Bronchial epithelial cell (primary cell): ENCODE results near the gene VAPA. TPM values are rescaled to one million over a fixed set of nuclear protein-coding genes. Genes with fewer than 3 reads are reported as not detected.

Experiments used
- DNase-seq: peaks from one replicate; pipeline ENCODE4 v3.0.0-alpha.2; 2010; ENCODE audit warnings: low read depth
- FAIRE-seq: peaks from 2 replicates; lab custom pipeline; 2011; peaks lifted over from hg19 to GRCh38; lab: Jason Lieb, UNC
- H3K27me3 ChIP-seq: 2 replicates; pipeline ENCODE4 v1.5.1; 2011; ENCODE audit warnings: low read length; ENCODE audit not compliant: control insufficient read depth, insufficient read depth
- H3K36me3 ChIP-seq: 2 replicates; pipeline ENCODE4 v1.5.1; 2011; ENCODE audit warnings: low read length; ENCODE audit not compliant: control insufficient read depth, insufficient read depth
- H3K4me3 ChIP-seq: 2 replicates; pipeline ENCODE4 v1.5.1; 2011; ENCODE audit warnings: mild to moderate bottlenecking, low read depth, low read length, control low read depth
- total RNA-seq: library from RNA; depleted of rRNA; stranded (reverse); fragments of >200 nt; gene quantifications from 2 replicates; pipeline ENCODE4 v1.2.1, GENCODE V29; 2014
- TF ChIP-seq, protein P1 (sequence below): IDR thresholded peaks from 2 replicates; pipeline ENCODE4 v1.5.1; 2011; ENCODE audit warnings: mild to moderate bottlenecking, moderate library complexity, low read length, control low read depth, inconsistent platforms; ENCODE audit not compliant: insufficient read depth, severe bottlenecking

VAPA gene
- total RNA-seq, 1 donor from 2014 or later, result 356 TPM

- TF ChIP-seq, protein P1, sequence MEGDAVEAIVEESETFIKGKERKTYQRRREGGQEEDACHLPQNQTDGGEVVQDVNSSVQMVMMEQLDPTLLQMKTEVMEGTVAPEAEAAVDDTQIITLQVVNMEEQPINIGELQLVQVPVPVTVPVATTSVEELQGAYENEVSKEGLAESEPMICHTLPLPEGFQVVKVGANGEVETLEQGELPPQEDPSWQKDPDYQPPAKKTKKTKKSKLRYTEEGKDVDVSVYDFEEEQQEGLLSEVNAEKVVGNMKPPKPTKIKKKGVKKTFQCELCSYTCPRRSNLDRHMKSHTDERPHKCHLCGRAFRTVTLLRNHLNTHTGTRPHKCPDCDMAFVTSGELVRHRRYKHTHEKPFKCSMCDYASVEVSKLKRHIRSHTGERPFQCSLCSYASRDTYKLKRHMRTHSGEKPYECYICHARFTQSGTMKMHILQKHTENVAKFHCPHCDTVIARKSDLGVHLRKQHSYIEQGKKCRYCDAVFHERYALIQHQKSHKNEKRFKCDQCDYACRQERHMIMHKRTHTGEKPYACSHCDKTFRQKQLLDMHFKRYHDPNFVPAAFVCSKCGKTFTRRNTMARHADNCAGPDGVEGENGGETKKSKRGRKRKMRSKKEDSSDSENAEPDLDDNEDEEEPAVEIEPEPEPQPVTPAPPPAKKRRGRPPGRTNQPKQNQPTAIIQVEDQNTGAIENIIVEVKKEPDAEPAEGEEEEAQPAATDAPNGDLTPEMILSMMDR, result no peak
- Histone ChIP-seq H3K36me3 (no peaks in the 10 kb centered on the region), H3K27me3 (no peaks in the 10 kb centered on the region), H3K4me3 (no peak overlapping the region)
- FAIRE-seq (no peak), DNase-seq (no peak)
Measured at GRCh38 chr18:9974279-9974915, 60.6 kb downstream of the VAPA start.

DNA sequence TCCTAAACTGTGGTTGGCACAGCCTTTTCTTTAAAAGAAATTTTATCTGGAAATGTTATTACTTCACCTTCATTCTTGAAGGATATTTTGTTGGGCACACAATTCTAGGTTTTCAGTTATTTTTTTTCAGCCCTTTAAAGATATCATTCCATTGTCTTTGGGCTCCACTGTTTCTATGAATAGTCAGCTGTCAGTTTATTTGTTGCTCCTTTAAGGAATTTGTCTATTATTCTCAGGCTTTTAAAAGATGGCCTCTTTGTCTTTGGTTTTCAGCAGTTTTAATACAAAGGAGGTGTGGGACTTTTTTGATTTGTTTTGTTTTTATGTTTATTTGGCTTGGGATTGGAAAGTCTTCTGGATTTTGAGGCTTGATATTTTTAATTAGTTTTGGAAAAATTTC lies 61.8 kb downstream of the VAPA start:
- Histone ChIP-seq H3K4me3 (no peak overlapping the region), H3K36me3 (no peaks in the 10 kb centered on the region), H3K27me3 (no peaks in the 10 kb centered on the region)
- TF ChIP-seq, protein P1, result no peak
- no peak for DNase-seq
- FAIRE-seq, result no peak

DNA sequence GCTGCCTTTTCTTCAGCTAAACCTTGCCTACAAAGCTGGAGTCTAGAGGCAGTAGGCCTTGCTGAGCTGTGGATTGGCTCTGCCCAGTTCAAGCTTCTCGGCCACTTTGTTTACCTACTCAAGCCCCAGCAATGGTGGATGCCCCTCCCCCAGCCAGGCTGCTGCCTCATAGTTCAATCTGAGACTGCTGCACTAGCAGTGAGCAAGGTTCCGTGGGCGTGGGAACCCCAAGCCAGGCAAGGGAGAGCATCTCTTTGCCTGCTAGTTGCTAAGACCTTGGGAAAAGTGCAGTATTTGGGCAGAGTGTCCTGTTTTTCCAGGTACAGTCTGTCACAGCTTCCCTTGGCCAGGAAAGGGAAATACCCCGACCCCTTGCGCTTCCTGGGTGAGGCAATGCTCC lies 68.9 kb downstream of the VAPA start:
- FAIRE-seq (no peak), DNase-seq (no peak)
- H3K36me3 ChIP-seq, result no peaks in the 10 kb centered on the region
- TF ChIP-seq, protein P1, result no peak
- H3K27me3 ChIP-seq, result no peaks in the 10 kb centered on the region
- H3K4me3 ChIP-seq, result no peak overlapping the region

GRCh38 chr18:9984080-9984479 lies 70.3 kb downstream of the VAPA start:
- no peak for DNase-seq
- Histone ChIP-seq H3K4me3 (no peak overlapping the region), H3K36me3 (no peaks in the 10 kb centered on the region), H3K27me3 (no peaks in the 10 kb centered on the region)
- FAIRE-seq, result no peak
- TF ChIP-seq, protein P1, result no peak

- H3K27me3 ChIP-seq, result no peaks in the 10 kb centered on the region
- TF ChIP-seq, protein P1, result no peak
- FAIRE-seq, result no peak
- DNase-seq, result no peak
- no peak overlapping the region for H3K4me3 ChIP-seq
- H3K36me3 ChIP-seq, result no peaks in the 10 kb centered on the region
Measured at GRCh38 chr18:9985641-9986040, 71.8 kb downstream of the VAPA start.
